GM12874 (cell line): ENCODE results near the gene SPOPL.

Experiments used
- CTCF ChIP-seq: IDR thresholded peaks from 2 replicates; pipeline ENCODE4 v1.5.1; 2011; ENCODE audit warnings: low read depth, mild to moderate bottlenecking, control low read depth, low read length, moderate library complexity; ENCODE audit not compliant: insufficient read depth

Gene SPOPL

DNA sequence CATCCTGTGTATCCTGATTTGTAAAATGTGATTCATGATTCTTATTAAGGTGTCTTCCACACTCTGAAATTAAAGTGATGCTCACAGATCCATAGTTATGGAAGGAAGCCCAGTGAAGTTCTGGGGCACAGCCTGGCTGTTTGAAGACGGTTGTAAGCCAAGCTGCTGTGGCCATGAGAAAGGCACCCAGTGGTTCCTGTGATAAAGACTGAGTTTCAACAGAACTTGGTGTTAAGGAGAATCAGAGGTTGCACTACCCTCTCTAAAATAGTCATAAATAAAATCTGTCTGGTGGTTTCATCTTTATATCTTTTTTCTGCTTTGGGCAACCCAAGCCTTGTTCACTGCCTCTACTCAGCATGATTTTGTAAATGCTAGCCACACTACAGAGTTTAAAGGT, 32.2 kb upstream of the SPOPL start:
- TF ChIP-seq CTCF = no peak

GRCh38 chr2:138470941-138471340, 30.6 kb upstream of the SPOPL start:
- TF ChIP-seq CTCF = no peak

DNA sequence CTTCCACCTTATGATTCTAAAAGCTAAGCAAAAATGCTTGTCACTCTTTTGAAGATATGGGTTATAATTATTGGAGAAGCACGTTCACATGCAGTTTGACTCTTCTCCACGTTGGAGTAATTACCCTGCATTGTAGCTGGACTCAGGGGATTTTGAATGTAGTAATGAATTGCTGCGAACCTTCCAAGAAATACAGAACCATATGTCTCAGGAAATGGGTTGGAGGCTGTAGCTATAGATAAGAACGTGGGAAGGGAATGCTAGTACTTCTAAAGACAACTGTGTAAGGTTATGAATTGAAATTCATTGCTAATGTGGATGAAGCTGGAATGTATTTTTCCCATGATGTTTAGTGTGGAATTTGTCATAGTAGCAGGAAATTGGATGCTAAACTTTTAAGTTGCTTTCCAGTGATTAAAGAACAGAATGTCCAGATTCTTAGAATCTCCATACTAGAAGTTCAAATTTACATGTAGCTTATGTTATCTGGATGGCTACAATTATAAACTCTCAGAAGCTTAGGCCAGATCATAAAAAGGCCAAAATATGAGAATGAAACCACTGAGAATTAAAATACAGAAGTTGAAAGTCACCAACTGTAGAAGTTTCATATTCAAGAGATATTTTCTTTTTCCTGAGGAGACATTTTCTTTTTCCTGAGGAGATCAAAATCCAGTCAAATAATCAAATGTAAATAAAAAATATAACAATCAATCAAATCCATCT, 27.3 kb upstream of the SPOPL start:
- no peak for TF ChIP-seq CTCF

DNA sequence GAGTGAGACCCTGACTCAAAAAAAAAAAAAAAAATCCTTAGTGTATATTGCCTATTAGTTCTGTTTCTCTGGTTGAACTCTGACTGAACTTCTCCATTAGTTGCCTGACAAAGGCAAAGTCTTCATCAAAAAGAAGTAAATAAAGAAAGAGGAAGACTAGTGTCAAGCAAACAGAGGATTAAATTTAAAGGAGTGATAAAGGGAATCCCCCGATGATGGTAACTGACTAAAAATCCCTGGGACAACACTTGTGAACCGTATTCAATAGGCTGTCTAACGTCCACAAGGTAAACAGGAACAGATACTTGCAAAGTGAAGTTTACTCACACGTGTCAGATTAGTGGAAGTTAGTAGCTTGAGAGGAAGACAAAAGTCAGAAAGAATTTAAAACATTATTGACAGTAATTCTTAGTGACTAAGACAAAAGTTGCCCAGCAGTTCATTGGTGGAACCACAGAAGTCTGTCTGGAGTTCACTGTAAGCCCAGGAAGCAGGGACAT, 26.2 kb upstream of the SPOPL start:
- no peak for TF ChIP-seq CTCF

GRCh38 chr2:138476186-138476585, 25.4 kb upstream of the SPOPL start:
- TF ChIP-seq CTCF = no peak

DNA sequence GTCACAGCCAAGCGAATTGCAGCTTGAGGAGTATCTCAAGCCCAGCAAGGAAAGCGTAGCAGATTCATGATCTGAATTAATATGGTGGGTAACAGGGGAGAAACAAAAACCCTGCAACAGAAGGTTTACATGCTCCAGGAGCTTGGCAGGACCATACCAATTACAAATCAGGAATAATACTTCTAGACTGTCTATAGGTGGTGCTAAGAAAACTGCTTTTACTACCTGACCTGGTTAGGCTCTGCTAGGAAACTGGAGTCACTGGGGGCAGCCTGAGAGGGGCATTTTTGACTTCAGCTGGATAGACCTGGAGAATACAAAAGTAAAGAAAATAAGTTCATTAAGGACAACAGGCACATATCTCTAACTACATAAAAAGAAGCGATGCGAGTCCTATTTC, 24.6 kb upstream of the SPOPL start:
- TF ChIP-seq CTCF = no peak

DNA sequence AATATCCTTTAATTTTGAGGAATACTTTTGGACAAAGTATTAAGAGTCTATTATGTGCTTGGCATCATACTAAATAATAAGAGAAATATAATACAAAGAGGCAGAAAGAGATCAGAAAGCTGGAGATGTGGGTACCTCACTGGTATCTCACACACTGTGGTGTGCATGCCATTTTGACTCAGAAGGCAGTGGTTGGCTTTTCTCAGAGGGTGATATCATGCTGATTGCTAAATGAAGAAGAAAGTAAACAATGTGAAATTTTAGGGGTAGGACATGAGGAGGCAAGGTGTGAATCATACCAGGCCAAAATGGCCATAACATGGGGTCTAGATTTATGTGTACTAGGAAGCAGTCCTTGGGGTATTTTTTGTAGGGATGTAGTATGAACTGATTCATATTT, 16.6 kb upstream of the SPOPL start:
- TF ChIP-seq CTCF = no peak
